ENCODE results near the gene GOLGA8Q.
"Not testable (repeated sequence)": the region's sequence is repeated elsewhere in the genome, so short reads cannot be mapped to it uniquely, and the experiment has no call there.

GRCh38 chr15:30514545-30514944 is 37.3 kb upstream of the GOLGA8Q start:
- TF ChIP-seq CTCF (conservative IDR thresholded peaks at IDR 0.05 in 1 of 2, IDR thresholded peaks at IDR 0.05 in 1 of 2; ENCODE audit: extremely low read depth in 1 of 2, insufficient read depth in 1 of 2, low read depth in 1 of 2, low read length in 2 of 2); EZH2 (IDR thresholded peaks at IDR 0.05; ENCODE audit: borderline replicate concordance, low read length): not testable (repeated sequence)
